ENCODE measurements around the gene ABCF2. TPM values are rescaled to one million over a fixed set of nuclear protein-coding genes. Genes with fewer than 3 reads are reported as not detected.

ABCF2 gene
- total and polyA plus RNA-seq, 10 of the 15 experiments (the other 5 are each of a cell fraction or from before 2014, with no cell fraction given): 29.3 to 76.3 (median 57.1) TPM

- TF ChIP-seq MLLT1 (IDR thresholded peaks at IDR 0.05) (no peak), IKZF1 (conservative IDR thresholded peaks at IDR 0.05) (no peak), CHD4 (IDR thresholded peaks at IDR 0.05) (no peak), YBX1 (IDR thresholded peaks at IDR 0.05) (no peak), IRF4 (IDR thresholded peaks at IDR 0.05; ENCODE audit: low read depth, low read length) (no peak), KDM1A (IDR thresholded peaks at IDR 0.05; ENCODE audit: borderline replicate concordance) (no peak), IRF5 (IDR thresholded peaks at IDR 0.05; ENCODE audit: borderline replicate concordance) (no peak), SREBF2 (IDR thresholded peaks at IDR 0.05; ENCODE audit: low read length) (no peak), ZBTB4 (CRISPR knock-in tag; IDR thresholded peaks at IDR 0.05) (no peak), ETV6 (conservative IDR thresholded peaks at IDR 0.05 in 1 of 2, IDR thresholded peaks at IDR 0.05 in 1 of 2; ENCODE audit: borderline replicate concordance in 1 of 2, low read depth in 1 of 2) (no peak), USF2 (IDR thresholded peaks at IDR 0.05; ENCODE audit: borderline replicate concordance, low read depth, low read length) (no peak), TBL1XR1 (IDR thresholded peaks at IDR 0.05; ENCODE audit: low read depth, low read length) (no peak)
- TF ChIP-seq, protein P1, sequence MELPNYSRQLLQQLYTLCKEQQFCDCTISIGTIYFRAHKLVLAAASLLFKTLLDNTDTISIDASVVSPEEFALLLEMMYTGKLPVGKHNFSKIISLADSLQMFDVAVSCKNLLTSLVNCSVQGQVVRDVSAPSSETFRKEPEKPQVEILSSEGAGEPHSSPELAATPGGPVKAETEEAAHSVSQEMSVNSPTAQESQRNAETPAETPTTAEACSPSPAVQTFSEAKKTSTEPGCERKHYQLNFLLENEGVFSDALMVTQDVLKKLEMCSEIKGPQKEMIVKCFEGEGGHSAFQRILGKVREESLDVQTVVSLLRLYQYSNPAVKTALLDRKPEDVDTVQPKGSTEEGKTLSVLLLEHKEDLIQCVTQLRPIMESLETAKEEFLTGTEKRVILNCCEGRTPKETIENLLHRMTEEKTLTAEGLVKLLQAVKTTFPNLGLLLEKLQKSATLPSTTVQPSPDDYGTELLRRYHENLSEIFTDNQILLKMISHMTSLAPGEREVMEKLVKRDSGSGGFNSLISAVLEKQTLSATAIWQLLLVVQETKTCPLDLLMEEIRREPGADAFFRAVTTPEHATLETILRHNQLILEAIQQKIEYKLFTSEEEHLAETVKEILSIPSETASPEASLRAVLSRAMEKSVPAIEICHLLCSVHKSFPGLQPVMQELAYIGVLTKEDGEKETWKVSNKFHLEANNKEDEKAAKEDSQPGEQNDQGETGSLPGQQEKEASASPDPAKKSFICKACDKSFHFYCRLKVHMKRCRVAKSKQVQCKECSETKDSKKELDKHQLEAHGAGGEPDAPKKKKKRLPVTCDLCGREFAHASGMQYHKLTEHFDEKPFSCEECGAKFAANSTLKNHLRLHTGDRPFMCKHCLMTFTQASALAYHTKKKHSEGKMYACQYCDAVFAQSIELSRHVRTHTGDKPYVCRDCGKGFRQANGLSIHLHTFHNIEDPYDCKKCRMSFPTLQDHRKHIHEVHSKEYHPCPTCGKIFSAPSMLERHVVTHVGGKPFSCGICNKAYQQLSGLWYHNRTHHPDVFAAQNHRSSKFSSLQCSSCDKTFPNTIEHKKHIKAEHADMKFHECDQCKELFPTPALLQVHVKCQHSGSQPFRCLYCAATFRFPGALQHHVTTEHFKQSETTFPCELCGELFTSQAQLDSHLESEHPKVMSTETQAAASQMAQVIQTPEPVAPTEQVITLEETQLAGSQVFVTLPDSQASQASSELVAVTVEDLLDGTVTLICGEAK (IDR thresholded peaks at IDR 0.05; ENCODE audit: borderline replicate concordance): no peak
- TF ChIP-seq, protein P2, sequence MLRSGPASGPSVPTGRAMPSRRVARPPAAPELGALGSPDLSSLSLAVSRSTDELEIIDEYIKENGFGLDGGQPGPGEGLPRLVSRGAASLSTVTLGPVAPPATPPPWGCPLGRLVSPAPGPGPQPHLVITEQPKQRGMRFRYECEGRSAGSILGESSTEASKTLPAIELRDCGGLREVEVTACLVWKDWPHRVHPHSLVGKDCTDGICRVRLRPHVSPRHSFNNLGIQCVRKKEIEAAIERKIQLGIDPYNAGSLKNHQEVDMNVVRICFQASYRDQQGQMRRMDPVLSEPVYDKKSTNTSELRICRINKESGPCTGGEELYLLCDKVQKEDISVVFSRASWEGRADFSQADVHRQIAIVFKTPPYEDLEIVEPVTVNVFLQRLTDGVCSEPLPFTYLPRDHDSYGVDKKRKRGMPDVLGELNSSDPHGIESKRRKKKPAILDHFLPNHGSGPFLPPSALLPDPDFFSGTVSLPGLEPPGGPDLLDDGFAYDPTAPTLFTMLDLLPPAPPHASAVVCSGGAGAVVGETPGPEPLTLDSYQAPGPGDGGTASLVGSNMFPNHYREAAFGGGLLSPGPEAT (IDR thresholded peaks at IDR 0.05; ENCODE audit: low read depth): no peak
These were observed 54.5 kb downstream of the ABCF2 start (continued) for GRCh38 chr7:151172273-151173141.
